Stomach (tissue), 9 donors: Measurements from ENCODE around the gene BPTF. TPM values are rescaled to one million over a fixed set of nuclear protein-coding genes. Genes with fewer than 3 reads are reported as not detected.
"Not testable (repeated sequence)": the region's sequence is repeated elsewhere in the genome, so short reads cannot be mapped to it uniquely, and the experiment has no call there.

Experiments
- DNase-seq, 2 donors: peaks; one replicate each; pipeline versions ENCODE4 v3.0.0 to v3.0.0-alpha.2; 2013 to 2019
- H3K27ac ChIP-seq, 5 donors: fragments of 200-600 bp in 4 of 5; sonication (generic) in 4 of 5; one replicate each; pipeline ENCODE4 v1.5.1; 2013 to 2019; ENCODE audit warnings: mild to moderate bottlenecking in 1 of 5, moderate library complexity in 1 of 5
- H3K27me3 ChIP-seq, 3 donors: fragments of 200-600 bp; sonication (generic); one replicate each; pipeline ENCODE4 v1.5.1; 2017 to 2019; ENCODE audit warnings: mixed run types in 1 of 3
- H3K36me3 ChIP-seq, 4 donors: fragments of 200-600 bp; sonication (generic); 1 replicate in 3 of 4; 2 replicates in 1 of 4; pipeline ENCODE4 v1.5.1; 2016 to 2019
- H3K4me1 ChIP-seq, 4 donors: fragments of 200-600 bp; sonication (generic); one replicate each; pipeline ENCODE4 v1.5.1; 2016 to 2019
- H3K4me3 ChIP-seq, 4 donors: fragments of 200-600 bp; sonication (generic) in 3 of 4; one replicate each; pipeline ENCODE4 v1.5.1; 2016 to 2019; ENCODE audit warnings: mild to moderate bottlenecking in 1 of 4
- H3K9me3 ChIP-seq, 4 donors: fragments of 200-600 bp; sonication (generic); one replicate each; pipeline ENCODE4 v1.5.1; 2016 to 2019
- CTCF ChIP-seq, 7 experiments: fragments of 450-650 bp in 4 of 7; fragments of 200-600 bp in 3 of 7; sonication (generic) in 3 of 7; IDR thresholded peaks; one replicate each; pipeline ENCODE4 v1.5.1; 2016 to 2019; ENCODE audit warnings: antibody characterized with exemption in 7 of 7, control low read depth in 2 of 7, mild to moderate bottlenecking in 1 of 7
- EP300 ChIP-seq: sonication (generic); formaldehyde crosslinking; IDR thresholded peaks from one replicate; pipeline ENCODE4 v1.6.1; 2017; ENCODE audit warnings: antibody characterized with exemption
- POLR2A ChIP-seq, 4 donors: fragments of 450-650 bp; IDR thresholded peaks; one replicate each; pipeline ENCODE4 v1.6.1; 2016; ENCODE audit warnings: antibody characterized with exemption in 4 of 4, control low read depth in 2 of 4, mild to moderate bottlenecking in 1 of 4, moderate library complexity in 1 of 4
- POLR2AphosphoS5 ChIP-seq, 3 donors: sonication (generic); formaldehyde crosslinking; IDR thresholded peaks; one replicate each; pipeline ENCODE4 v1.6.1; 2016; ENCODE audit warnings: antibody characterized with exemption in 3 of 3
- WGBS, 5 donors: extraction: QIAGEN DNeasy Blood & Tissue Kit in 3 of 5; methylation state at CpG; one replicate each; pipeline versions ENCODE4 v1.1.5 to v1.1.7; 2013 to 2018; 5-methylcytosine and 5-hydroxymethylcytosine counted together
- intact Hi-C: fragments of 100-400 bp; cut with DNase I; formaldehyde crosslinking; loops from one replicate; pipeline ENCODE4 v1.15.1; 2023; ENCODE audit warnings: low total_unique reads
- polyA plus RNA-seq, 3 donors: library from polyadenylated mRNA; stranded (reverse); fragments of 200-250 nt; gene quantifications; one replicate each; pipeline ENCODE4 v1.2.3, GENCODE V29; 2013
- total RNA-seq, 5 donors: library from RNA; depleted of rRNA; stranded (reverse); fragments of >200 nt; gene quantifications; one replicate each; pipeline versions ENCODE4 v1.1.0 to v1.2.3, GENCODE V29; 2014 to 2016
- donor health status: healthy with polysubstance abuse.
- donor health status: Bipolar disorder and iron deficiency.
- donor health status: healthy.

Gene BPTF
- total and polyA plus RNA-seq, 8 donors, result 8.6 to 122 (median 49.9) TPM

- intact Hi-C loops, result no loop called here
- Histone ChIP-seq H3K27ac (no peak overlapping the region), H3K4me3 (no peak overlapping the region), H3K9me3 (no peaks in the 10 kb centered on the region), H3K4me1 (peaks cover 0 to 10% (median 4%) of the 10 kb centered on the region in 4 donors), H3K36me3 (peaks cover 20 to 81% (median 71%) of the 10 kb centered on the region in 4 donors), H3K27me3 (no peaks in the 10 kb centered on the region)
- 45 to 64% (median 54%) methylated on average over 6 of the region's 6 CpGs for WGBS, 5 donors
- DNase-seq, result peak in 1 of 2 donors; percentile 47
- no peak for TF ChIP-seq POLR2AphosphoS5 (IDR thresholded peaks at IDR 0.05)
- TF ChIP-seq EP300, result no peak
- no peak for TF ChIP-seq POLR2A (IDR thresholded peaks at IDR 0.05)
- no peak for TF ChIP-seq CTCF (IDR thresholded peaks at IDR 0.05)
These were observed 66.3 kb downstream of the BPTF start for GRCh38 chr17:67891481-67892119.

GRCh38 chr17:67902511-67903231, 77.4 kb downstream of the BPTF start:
- Histone ChIP-seq H3K27me3 (no peaks in the 10 kb centered on the region), H3K9me3 (no peaks in the 10 kb centered on the region), H3K36me3 (peaks cover 42 to 98% (median 95%) of the 10 kb centered on the region in 4 donors), H3K4me1 (no peaks in the 10 kb centered on the region), H3K27ac (no peak overlapping the region), H3K4me3 (no peak overlapping the region)
- 87 to 93% (median 91%) methylated on average over 12 of the region's 12 CpGs for WGBS, 5 donors
- intact Hi-C loops, result no loop called here
- DNase-seq, result peak in 1 of 2 donors; percentile 12
- TF ChIP-seq POLR2A (IDR thresholded peaks at IDR 0.05) (no peak), EP300 (no peak), POLR2AphosphoS5 (IDR thresholded peaks at IDR 0.05) (no peak)

- H3K4me1 ChIP-seq, H3K27me3 ChIP-seq, intact Hi-C loops, H3K27ac ChIP-seq, DNase-seq, H3K9me3 ChIP-seq, H3K4me3 ChIP-seq: not testable (repeated sequence)
- peaks cover 33 to 98% (median 93%) of the 10 kb centered on the region in 4 donors for H3K36me3 ChIP-seq
- 67 to 84% (median 75%) methylated on average over 2 of the region's 2 CpGs for WGBS, 5 donors
These were observed 80.0 kb downstream of the BPTF start for GRCh38 chr17:67905298-67905697.

- H3K27me3 ChIP-seq, H3K27ac ChIP-seq, H3K9me3 ChIP-seq, H3K4me3 ChIP-seq, intact Hi-C loops, DNase-seq: not testable (repeated sequence)
- Histone ChIP-seq H3K36me3 (peaks cover 15 to 100% (median 95%) of the 10 kb centered on the region in 4 donors), H3K4me1 (peaks cover 0 to 11% (median 2%) of the 10 kb centered on the region in 4 donors)
- WGBS, 5 donors, result 94 to 97% (median 96%) methylated on average over 7 of the region's 7 CpGs
These were observed 85.0 kb downstream of the BPTF start for GRCh38 chr17:67910117-67910803.

GRCh38 chr17:67911059-67911782, 85.9 kb downstream of the BPTF start:
- intact Hi-C loops, result no loop called here
- no peaks in the 10 kb centered on the region for H3K9me3 ChIP-seq
- WGBS, 5 donors, result 93 to 96% (median 95%) methylated on average over 10 of the region's 10 CpGs
- H3K4me1 ChIP-seq, result peaks cover 0 to 11% (median 2%) of the 10 kb centered on the region in 4 donors
- TF ChIP-seq POLR2AphosphoS5 (IDR thresholded peaks at IDR 0.05), result no peak
- H3K27me3 ChIP-seq, result no peaks in the 10 kb centered on the region
- H3K27ac ChIP-seq, result no peak overlapping the region
- H3K4me3 ChIP-seq, result no peak overlapping the region
- H3K36me3 ChIP-seq, result peaks cover 10 to 100% (median 95%) of the 10 kb centered on the region in 4 donors
- no peak for DNase-seq

- H3K9me3 ChIP-seq, result no peaks in the 10 kb centered on the region
- intact Hi-C loops, result no loop called here
- H3K27me3 ChIP-seq, result no peaks in the 10 kb centered on the region
- H3K27ac ChIP-seq, result no peak overlapping the region
- peaks cover 10 to 96% (median 92%) of the 10 kb centered on the region in 4 donors for H3K36me3 ChIP-seq
- 87 to 94% (median 93%) methylated on average over 4 of the region's 4 CpGs for WGBS, 5 donors
- H3K4me1 ChIP-seq, result peaks cover 0 to 11% (median 2%) of the 10 kb centered on the region in 4 donors
- TF ChIP-seq CTCF (IDR thresholded peaks at IDR 0.05) (no peak), POLR2A (IDR thresholded peaks at IDR 0.05) (no peak), POLR2AphosphoS5 (IDR thresholded peaks at IDR 0.05) (no peak), EP300 (no peak)
- no peak overlapping the region for H3K4me3 ChIP-seq
- no peak for DNase-seq
These were observed 86.8 kb downstream of the BPTF start for GRCh38 chr17:67912088-67912487.
